VCaP (cell line): ENCODE measurements around the gene B3GALNT2.

ENCODE experiments used
- H3K27ac ChIP-seq: fragments of 450-650 bp; 2 replicates; pipeline ENCODE4 v1.5.1; 2017
- TF ChIP-seq, protein P1 (sequence below): fragments of 450-650 bp; conservative IDR thresholded peaks from 2 replicates; pipeline ENCODE4 v1.5.1; 2017; ENCODE audit warnings: mild to moderate bottlenecking, moderate library complexity

The B3GALNT2 gene

DNA sequence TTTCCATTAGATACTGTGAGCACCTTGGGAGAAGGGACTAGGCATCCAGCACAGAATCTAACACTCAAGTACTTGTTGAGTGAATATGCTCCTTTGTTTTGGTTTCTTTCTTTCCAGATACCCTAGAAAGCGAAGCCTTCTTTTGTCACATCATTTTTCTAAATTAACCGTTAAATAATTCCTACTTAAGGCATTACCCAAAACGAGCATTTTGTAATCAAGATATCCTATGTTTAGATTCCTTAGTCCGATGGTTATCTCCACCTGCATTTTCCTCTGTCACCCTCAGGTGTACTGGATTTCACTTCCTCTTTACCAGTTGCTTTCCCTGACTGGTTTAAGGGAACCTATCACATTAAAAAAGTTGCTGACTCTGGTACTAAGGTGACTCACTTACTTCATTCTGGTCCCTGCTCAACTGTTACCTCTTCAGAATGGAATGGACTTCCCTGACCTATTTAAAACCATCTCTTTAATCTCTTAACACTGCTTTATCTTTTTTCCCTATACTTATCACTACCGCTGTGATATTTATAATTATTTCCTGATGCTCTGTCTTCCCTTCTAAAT is 3.2 kb downstream of the B3GALNT2 start:
- H3K27ac ChIP-seq, result no peak overlapping the region
- TF ChIP-seq, protein P1, sequence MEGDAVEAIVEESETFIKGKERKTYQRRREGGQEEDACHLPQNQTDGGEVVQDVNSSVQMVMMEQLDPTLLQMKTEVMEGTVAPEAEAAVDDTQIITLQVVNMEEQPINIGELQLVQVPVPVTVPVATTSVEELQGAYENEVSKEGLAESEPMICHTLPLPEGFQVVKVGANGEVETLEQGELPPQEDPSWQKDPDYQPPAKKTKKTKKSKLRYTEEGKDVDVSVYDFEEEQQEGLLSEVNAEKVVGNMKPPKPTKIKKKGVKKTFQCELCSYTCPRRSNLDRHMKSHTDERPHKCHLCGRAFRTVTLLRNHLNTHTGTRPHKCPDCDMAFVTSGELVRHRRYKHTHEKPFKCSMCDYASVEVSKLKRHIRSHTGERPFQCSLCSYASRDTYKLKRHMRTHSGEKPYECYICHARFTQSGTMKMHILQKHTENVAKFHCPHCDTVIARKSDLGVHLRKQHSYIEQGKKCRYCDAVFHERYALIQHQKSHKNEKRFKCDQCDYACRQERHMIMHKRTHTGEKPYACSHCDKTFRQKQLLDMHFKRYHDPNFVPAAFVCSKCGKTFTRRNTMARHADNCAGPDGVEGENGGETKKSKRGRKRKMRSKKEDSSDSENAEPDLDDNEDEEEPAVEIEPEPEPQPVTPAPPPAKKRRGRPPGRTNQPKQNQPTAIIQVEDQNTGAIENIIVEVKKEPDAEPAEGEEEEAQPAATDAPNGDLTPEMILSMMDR, result no peak

DNA sequence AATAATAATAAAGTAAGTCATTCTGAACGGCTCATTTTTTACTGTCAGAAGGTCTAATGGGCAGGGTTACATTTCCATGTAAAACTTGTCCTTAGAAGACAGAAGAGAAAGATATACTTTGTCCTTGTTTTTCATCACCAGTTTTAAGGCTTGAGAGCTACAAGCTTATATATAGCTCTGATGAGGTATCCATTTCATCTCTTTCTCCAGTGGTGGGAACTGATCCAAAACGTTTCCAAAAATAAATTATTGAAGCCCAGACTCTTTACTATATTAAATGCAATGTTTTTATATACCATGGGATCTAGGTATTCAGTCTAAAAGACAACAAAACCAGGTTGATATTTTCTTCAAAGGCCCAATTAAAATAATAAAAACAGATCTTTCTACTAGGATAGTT is 8.7 kb downstream of the B3GALNT2 start:
- TF ChIP-seq, protein P1, result no peak

DNA sequence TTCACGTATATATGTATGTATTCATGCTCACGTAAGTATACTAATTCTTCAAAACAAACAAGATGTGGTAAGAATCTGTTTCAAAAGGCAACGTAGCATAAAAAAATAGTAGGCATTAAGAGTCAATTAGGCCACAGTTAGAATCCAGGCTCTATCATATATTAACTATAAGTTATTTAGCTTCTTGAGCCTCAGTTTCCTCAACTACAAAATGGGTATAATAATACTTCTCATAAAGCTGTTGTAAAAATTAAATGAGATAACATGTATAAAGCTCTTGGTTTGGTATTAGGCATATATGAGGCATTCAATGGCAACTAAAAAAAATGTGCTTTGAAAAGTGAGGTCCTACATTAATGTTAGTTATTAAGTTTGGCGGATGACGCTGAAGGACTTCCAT is 9.2 kb downstream of the B3GALNT2 start:
- H3K27ac ChIP-seq, result no peak overlapping the region
- TF ChIP-seq, protein P1, result no peak

More for the DNA sequence above, 8.7 kb downstream of the B3GALNT2 start:
- no peak overlapping the region for H3K27ac ChIP-seq

DNA sequence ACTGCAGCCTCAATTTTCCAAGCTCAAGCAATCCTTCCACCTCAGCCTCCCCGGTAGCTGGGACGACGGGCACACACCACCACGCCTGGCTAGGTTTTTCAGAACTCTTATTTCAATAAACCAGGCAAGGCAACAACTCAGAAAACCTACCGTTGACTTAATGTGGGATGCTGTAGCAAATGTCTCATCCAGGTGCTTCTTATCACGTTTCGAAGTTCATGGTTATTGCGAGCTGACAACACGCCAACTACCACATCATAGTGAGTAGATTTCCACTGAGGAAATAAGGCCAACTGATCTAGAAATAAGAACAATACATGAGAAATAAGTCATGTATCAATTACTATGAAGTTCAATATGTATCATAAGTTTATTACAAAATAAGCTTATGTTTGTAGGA is 9.7 kb downstream of the B3GALNT2 start:
- H3K27ac ChIP-seq, result no peak overlapping the region
- TF ChIP-seq, protein P1, result no peak

DNA sequence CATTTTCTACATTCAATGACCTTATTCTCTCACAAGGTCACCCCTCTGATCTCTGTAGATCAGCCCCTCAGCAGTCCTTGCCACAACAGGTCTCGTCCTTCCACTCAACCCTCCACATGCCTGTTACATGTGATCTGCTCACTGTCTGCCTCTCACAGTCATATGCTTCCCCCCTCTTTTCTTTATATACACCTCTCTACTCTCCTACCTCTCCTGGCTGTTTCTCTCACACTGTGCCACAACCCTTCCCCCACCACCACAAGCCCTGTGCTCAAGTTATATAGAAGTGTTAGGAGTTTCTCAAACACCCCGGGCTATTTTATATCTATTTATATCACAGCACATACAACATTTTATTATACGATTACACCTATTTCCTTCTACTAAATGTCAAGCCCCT is 12.6 kb downstream of the B3GALNT2 start:
- H3K27ac ChIP-seq, result no peak overlapping the region
- TF ChIP-seq, protein P1, result no peak

DNA sequence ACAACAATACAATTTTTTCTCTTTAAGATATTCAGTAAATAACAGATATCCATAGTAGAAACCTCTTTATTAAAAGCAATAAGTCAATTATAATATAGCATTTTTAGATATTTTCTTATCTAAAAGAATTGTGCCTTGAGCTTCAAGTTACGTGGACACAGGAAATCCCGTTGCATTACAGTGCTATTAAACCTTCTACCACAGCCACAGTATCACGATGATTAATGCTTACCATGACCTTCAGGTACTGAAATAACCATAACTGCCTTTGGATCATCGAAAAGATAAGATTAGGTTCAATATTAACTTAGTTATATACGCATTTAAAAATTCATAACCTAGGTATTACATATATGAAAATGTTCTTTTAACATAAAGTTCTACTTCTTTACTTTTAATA is 17.9 kb downstream of the B3GALNT2 start:
- no peak overlapping the region for H3K27ac ChIP-seq
- TF ChIP-seq, protein P1, result no peak

DNA sequence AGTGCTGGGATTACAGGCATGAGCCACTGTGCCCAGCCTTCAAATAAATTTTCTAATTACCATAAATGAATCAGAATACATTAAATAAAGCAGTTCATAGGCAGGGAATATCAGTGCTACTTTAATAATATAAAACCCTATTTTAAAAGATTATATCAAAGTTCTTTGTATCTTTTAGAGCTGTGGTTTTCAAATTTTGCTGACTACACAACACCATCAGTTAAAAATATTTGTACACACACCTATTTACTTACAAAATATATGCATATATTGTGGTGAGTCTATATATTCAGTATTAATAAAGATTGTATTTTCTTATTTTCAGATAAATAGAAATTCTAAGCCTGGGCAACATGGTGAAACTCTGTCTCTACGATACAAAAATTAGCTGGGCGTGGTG is 18.7 kb downstream of the B3GALNT2 start:
- no peak overlapping the region; the same call in 1 of the 2 replicates for H3K27ac ChIP-seq
- TF ChIP-seq, protein P1, result no peak

DNA sequence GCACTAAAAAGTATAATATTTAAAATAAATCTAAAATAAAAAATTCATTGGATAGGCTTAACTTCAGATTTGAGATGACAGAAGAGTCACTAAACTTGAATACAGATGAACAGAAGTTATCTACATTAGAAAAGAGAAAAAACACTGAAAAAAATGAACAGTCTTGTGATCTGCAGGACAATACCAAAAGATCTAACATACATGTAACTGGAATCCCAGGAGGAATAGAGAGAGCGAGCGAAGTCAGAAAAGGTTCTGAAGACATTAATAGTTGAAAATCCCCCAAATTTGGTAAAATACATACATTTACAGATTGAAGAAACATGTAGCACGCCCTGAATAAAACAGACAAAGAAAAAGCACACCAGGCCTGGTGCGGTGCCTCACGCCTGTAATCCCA is 21.2 kb downstream of the B3GALNT2 start:
- TF ChIP-seq, protein P1, result no peak
- no peak overlapping the region for H3K27ac ChIP-seq
